IPS-18c (cell line): ENCODE data around the gene CARD9.
A peak's percentile ranks its signal among the peaks of the same experiment; 100 is the strongest.

Source experiments
- H3K4me3 ChIP-seq: 2 replicates; pipeline ENCODE4 v1.7.0; 2013; ENCODE audit warnings: low read depth, mild to moderate bottlenecking, low read length, moderate library complexity; ENCODE audit not compliant: insufficient read depth
- H3K9me3 ChIP-seq: one replicate; pipeline ENCODE4 v1.6.1; 2013; ENCODE audit warnings: mild to moderate bottlenecking, low read length, moderate library complexity; ENCODE audit not compliant: control insufficient read depth, insufficient read depth

Gene CARD9

DNA sequence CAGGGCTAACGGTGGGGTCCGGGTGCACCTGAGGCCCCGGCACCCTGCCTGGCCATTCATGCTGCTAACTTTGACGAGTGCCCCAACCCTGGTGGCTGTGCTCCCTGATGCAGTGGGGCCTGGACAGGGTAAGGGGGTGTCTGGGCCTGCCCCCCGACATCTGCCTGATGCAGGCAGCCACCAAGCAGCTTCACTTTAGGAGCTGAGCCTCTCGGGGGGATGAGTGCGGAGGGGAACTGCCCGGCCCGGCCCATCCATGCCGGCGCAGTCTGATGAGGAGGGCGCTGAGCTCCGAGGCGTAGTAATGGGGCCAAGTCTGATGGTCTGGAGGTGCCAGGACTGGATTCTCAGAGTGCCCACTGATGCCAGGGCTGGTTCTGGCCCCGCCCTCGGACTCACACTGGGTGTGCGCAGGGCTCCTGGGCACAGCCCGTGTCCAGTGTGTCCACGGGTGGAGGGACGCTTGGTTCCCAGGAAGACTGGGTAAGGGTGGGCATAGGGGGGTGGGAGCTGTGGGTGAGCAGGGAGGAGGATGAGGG lies 26.5 kb downstream of the CARD9 start:
- H3K4me3 ChIP-seq = no peak overlapping the region
- peaks cover 2% of the 10 kb centered on the region for H3K9me3 ChIP-seq

DNA sequence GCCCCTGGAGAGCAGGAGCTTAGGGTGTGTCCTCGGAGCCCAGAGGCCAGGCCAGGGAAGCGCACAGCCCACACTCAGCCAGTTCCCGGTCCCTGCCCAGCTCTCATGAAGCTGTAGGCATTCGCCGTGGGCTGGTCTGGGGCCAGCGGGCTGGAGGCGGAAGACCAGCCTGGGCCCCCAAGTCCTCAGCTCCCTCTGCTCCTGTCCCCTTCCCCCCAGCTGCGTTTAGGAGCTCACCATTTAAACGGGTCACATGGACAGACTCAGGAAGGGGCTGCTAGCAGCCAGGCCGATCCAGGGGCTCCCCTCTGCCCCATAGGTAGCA lies 27.4 kb downstream of the CARD9 start:
- peaks cover 2% of the 10 kb centered on the region for H3K9me3 ChIP-seq
- no peak overlapping the region for H3K4me3 ChIP-seq

DNA sequence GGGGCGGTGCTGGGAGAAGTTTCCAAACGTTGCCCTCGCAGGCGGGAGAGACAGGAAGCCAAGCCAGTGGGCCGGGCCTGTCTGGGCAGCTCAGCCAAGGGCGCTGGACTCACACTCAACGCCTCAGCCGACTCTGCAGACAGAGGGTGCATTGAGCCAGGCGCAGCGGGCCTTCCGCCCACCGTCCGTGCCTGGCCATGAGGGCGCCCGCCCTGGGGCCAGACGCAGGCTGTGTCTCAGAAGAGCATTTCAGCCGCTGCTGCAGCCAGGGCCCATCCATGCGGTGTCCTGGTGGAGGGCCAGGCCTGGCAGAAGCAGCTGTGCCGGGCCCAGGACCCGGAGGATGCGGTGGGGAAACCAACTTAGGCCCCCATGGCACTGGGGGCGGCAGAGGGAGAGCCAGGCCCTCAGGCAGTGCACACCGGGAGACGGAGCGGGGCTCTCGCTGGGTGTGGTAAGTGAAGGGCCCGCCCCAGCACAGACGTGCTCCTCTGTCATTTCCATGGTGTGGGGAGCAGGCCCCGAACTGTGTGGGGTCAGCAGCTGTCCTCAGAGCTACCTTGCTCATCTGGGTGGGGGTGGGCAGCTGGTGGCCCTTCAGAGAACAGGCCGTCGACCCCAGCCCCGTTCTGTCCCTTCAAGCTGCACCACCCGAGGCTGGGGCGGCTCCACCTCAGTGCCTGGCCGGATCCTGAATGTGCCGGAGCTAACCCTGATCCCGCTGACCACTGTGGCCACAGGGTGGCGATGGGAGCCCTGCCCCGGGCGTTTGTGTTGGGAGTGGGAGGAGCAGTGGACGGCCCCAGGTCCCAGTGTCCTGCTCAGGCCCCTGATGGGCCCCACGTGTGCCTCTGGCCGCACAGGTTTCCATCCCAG lies 27.9 kb downstream of the CARD9 start:
- no peak overlapping the region for H3K4me3 ChIP-seq
- peaks cover 2% of the 10 kb centered on the region for H3K9me3 ChIP-seq

DNA sequence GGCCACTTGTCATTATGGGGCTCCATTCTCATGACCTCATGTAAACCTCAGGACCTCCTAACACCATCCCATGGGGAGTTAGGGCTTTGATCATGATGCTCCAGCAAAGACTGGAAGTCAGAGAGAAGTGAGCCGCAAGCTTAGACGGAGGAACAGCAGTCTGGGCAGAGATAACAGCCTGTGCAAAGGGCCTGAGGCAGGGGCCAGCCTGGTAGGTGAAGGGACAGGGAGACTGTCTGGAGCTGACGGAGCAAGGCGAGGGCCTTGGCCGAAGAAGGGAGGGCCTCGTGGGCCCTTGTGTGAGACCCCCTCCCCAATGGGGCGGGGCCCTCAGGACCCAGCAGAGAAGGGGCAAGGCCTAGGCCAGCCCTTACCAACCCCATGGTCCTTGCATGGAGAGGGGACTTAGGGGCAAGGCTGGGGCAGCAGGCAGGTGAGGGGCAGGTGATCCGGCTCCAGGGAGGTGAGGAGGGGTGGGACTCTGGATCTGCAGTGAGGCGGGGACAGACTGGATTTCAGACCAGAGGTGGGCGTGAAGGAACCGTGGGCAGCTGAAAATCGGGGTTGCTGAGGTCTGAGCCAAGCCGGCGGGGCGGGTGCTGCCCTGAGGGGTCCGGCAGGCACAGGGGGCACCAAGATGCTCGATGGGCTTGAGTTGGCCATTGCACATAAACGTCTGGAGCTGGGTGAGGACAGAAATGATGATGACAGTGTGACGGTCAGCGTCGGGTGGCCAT lies 28.8 kb downstream of the CARD9 start:
- Histone ChIP-seq H3K9me3 (peaks cover 2% of the 10 kb centered on the region), H3K4me3 (no peak overlapping the region)

DNA sequence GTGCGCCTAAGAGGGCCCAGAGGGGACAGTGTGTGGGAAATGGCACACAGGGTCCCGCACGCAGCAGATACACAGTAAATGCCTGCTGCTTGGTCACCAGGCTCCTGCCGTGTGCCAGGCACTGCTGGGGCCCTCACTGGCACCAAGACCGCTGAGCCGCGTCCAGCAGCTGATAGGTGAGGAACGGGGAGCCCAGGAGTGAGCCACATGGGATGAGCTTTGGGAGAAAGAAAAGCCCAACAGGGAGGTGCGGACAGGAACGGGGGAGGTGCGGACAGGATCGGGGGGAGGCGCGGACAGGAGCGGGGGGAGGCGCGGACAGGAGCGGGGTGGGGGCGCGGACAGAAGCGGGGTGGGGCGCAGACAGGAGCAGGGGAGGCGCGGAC lies 29.6 kb downstream of the CARD9 start:
- peaks cover 2% of the 10 kb centered on the region for H3K9me3 ChIP-seq

DNA sequence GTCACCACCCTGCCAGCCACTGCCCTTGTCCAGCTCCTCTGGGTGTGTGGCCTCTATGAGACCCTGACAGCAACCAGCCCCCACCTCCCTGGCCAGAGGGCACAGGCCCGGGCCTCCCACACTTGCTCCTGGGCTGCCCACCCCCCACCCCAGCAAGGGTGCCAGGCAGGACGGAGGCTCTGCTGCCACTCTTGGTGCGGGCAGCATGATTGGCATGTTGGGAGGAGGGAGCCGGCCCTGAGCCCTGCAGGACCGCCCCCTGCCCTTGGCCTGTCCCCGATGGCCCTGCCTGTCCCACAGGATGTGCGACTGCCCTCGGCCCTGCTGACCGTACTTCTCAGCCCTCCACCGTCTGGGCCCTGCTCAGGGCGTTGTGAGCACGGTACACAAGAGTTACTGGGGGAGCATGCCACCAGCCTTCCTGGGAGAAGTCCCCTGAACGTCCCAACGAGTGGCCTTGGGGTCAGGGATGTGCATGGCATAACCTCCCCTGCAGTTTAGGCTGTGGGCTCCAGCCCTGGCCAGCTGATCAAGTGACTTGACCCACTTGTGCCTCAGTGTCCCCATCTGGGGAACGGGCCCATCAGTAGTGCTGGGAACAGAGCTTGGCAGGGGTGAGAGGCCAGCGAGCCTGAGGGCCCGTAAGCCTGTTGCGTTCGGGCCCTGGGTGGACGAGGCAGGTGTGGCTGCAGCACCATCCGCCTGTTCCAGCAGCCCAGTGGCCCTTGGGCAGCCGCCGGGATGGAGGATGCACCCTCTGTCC lies 30.2 kb downstream of the CARD9 start:
- H3K4me3 ChIP-seq = peak overlapping the region; percentile 50; the same call in 1 of the 2 replicates
- peaks cover 2% of the 10 kb centered on the region for H3K9me3 ChIP-seq

More for the DNA sequence above, 29.6 kb downstream of the CARD9 start:
- H3K4me3 ChIP-seq = no peak overlapping the region

DNA sequence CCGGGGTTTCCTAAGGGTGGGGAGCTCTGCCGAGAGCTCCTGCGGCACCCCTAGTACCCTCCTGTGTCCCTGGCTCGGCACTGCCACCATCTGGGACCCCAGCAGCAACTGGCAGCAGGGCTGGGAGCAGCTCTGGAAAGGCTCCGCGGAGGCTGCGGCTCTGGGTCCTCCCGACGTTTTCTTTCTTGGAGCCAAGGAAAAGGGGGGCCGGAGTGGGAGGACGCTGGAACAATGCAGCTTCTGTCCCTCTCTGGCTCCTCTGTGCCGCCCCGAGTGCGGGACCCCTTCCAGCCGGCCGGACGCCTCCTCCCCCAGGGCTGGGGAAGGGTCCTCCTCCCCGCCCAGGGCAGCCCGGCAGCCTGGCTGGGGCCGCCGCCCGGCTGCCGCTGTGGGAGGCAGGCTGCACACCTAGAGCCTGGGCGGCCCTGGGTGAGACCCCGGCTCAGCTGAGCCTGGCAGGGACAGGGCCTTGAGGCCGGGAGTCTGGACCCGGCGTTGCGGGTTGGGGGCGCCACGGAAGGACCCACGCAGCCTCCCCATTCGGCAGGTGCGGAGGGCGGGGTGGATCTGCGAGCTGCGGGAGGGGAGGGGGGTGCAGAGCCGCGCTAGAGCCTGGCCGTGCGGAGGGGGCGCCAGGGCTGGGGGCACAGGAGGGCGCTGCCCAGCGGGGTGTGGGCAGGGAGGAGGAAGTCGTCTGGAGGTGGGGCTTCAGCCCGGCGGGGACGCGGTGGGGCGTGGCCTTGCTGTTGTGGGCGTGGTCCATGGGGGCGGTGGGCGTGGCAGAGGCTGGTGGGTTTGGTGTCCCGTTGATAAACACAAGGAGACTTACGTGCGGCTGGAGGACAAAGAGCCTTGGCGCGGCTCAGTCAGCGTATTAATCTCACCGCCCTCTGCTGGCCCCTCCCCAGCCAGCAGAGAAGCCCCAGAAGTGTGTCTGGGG lies 31.0 kb downstream of the CARD9 start:
- Histone ChIP-seq H3K4me3 (peak overlapping the region; percentile 50), H3K9me3 (peaks cover 2% of the 10 kb centered on the region)

DNA sequence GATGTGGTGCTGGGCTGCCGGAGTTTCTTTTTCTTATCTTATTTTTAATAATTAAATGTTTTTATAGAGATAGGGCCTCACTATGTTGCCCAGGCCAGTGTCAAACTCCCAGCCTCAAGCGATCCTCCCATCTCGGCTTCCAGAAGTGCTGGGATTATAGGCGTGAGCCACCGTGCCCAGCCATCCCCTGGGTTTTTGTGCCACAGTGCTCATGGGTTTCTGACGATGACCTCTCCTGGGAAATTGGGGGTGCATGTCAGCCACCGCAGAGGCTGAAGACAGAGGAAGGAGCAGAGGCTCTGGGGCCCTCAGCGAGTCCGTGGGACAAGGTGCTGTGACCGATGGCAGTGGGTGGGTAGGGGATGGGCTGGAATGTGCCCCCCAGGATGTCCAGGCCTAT lies 31.7 kb downstream of the CARD9 start:
- H3K9me3 ChIP-seq = peaks cover 2% of the 10 kb centered on the region
- H3K4me3 ChIP-seq = 0 out of 2 replicates have a peak overlapping the region, but pooled peaks have one; percentile 50

DNA sequence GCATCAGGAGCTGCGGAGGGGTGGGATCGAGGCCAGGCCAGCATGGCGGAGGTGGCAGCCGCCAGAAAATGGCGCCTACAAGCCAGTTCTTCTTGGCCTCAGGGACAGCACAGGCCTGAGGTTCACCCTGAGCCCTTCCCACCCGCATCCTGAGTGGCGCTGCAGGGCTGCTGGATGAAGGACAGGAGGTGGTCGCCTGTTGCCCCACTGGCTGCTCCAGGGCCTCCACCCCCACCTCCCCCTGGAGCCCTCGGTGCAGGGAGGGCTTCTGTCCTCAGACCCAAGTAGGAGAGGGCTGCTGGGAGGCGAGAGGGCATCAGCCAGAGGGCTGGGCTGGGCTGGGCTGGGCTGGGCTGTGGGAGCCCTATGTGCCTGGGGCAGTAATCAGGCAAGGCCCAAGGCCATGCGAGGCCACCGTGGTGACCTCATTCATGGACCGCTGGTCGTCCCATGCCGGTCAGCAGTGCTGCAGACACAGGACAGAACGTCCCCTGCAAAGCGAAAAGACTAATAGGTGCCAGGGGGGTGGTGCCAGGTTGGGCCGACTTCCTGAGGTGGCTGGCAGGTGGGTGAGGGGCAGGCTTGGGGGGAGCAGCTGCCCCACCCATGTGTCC lies 32.3 kb downstream of the CARD9 start:
- H3K4me3 ChIP-seq = no peak overlapping the region
- H3K9me3 ChIP-seq = peaks cover 2% of the 10 kb centered on the region

DNA sequence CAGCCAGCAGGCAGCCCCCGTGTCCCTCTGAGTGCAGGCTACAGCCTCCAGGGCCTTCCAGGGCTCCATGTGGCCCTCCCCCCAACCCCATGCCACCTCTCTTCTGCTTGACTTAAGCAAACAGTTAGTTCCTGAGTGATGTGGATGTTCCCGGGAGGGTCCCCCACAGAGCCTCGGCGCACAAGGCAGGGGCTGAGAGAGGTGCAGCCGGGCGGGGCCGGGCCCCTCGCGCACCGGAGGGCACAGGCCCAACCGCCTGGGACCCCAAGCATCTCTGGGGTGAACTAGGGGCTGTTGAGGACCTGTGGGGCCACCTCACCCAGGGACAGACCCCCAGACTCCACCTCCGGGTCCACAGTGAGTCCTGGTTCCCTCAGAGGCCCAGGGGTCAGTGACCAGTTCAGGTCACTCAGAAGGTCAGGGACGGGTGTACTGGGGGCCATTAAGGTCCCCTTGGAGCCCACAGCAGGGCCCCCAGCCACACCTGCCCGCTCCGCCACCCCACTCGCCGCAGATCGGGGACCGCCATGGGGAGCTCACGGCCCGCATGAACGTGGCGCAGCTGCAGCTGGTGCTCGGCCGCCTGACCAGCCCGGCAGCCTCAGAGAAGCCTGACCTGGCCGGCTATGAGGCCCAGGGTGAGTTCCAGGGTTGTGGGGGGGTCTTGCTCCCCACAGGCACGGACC lies 33.0 kb downstream of the CARD9 start:
- Histone ChIP-seq H3K4me3 (no peak overlapping the region), H3K9me3 (peaks cover 2% of the 10 kb centered on the region)

DNA sequence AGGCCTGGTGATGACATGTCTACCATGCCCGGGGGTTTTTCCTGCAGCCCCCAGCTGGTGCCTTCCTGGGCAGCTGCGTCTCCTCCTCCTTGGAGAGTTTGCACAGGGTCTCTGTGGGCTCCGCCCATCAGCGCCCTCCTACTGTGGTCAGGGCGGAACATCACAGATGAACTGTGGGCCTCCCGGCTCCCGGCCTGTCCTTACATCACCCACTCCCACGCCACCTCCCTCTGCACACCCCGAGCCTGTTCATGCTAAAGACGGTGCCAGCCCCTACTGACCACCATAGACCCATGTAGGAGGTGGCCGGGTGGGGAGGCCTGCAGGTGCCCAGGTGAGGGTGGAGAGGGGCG lies 33.5 kb downstream of the CARD9 start:
- peaks cover 2% of the 10 kb centered on the region for H3K9me3 ChIP-seq
- H3K4me3 ChIP-seq = no peak overlapping the region

DNA sequence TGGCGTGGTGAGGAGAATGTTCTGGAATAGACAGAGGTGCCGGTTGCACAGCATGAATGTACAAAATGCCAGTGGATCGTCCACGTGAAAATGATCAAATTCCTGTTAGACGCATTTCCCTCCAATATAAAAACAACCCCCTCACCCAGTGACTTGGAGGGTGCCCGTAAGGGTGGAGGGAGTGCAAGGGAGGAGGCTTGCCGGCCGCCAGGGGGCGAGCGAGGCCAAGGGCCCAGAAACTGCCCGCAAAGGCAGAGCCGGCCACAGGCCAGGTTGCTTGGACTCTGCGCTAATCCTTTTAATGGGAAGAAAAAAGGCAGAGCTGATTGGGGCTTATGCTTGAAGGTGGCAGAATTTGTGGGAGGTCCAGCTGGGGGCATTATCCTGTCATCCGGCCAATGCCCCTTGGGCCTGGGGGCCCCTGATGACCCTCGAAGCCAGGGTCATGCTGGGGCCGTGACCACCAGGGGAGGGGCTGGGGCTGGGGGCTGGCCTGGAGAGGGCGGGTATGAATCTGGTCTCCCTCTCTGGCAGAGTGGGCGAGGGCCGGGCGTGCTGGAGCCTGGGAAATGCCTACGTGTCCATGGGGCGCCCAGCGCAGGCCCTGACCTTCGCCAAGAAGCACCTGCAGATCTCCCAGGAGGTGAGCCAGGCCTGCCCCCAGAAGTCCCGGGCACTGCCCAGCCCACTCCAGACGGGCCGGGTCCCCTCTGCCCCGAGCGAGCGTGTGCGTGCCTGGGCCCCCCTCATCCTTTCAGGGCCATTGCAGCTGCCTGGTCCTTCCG lies 34.1 kb downstream of the CARD9 start:
- H3K9me3 ChIP-seq = peaks cover 2% of the 10 kb centered on the region
- no peak overlapping the region for H3K4me3 ChIP-seq

DNA sequence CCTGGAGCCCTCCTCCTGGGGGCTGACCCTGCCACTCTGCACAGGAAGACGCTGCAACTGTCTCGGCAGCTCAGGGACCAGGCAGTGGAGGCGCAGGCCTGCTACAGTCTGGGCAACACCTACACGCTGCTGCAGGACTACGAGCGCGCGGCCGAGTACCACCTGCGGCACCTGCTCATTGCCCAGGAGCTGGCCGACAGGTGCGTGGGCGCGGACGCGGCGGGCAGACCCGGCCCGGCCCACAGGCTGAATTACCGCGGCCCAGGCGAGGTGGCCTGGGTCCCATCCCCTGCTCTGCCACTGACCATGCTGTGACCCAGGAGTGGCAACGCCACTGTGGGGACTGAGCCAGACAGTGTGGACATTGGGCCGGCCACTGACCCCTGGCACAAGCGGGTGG lies 35.0 kb downstream of the CARD9 start:
- Histone ChIP-seq H3K9me3 (peaks cover 2% of the 10 kb centered on the region), H3K4me3 (no peak overlapping the region)

DNA sequence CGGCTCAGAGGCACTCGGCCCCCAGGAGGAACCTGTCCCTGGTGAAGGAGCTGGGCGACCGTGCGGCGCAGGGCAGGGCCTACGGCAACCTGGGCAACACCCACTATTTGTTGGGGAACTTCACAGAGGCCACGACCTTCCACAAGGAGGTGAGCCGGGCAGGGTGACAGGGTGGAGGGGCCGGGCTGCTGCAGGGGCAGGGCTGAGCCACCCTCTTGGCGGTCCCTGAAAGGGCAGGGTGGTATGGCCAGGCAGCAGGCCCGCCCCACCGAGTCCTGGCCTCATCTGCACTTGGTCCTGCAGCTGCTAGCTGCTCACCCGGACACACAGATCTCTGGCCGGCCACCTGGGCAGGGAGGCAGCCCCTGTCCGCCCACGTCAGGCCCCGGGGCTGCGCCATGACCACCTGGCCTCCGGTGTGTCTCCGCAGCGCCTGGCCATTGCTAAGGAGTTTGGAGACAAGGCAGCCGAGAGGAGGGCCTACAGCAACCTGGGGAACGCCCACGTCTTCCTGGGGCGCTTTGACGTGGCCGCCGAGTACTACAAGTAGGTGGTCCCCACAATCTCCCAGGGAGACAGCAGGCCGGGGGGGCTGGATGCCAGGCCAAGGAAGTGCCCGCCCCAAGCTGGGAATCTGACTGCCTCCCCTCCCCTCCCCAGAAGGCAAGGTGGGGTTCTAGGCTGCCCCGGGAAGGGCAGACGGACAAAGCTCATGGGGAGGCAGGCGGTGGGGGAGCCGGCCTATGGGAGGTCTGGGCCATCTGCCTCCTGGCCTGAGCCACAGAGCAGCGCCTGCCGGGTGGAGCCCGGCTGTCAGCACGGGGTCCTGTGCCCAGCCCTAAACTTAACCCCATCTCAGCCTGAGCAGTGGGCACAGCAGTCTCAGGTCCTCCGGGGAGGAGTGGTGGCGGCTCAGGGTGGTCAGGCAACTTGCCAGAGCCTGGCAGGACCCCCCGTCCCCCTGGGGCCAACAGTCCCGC lies 35.8 kb downstream of the CARD9 start:
- Histone ChIP-seq H3K9me3 (no peaks in the 10 kb centered on the region), H3K4me3 (no peak overlapping the region)
